Stimulated activated CD4-positive, alpha-beta T cell treated with anti-CD3 and anti-CD28 coated beads, Interleukin-4, amount 100 ng/mL, for 4 hours (primary cell): ENCODE data around the gene PYHIN1.

Experiments
- DNase-seq, 2 experiments: peaks; one replicate each; pipeline ENCODE4 v3.0.0-alpha.2; 2020

Gene PYHIN1

DNA sequence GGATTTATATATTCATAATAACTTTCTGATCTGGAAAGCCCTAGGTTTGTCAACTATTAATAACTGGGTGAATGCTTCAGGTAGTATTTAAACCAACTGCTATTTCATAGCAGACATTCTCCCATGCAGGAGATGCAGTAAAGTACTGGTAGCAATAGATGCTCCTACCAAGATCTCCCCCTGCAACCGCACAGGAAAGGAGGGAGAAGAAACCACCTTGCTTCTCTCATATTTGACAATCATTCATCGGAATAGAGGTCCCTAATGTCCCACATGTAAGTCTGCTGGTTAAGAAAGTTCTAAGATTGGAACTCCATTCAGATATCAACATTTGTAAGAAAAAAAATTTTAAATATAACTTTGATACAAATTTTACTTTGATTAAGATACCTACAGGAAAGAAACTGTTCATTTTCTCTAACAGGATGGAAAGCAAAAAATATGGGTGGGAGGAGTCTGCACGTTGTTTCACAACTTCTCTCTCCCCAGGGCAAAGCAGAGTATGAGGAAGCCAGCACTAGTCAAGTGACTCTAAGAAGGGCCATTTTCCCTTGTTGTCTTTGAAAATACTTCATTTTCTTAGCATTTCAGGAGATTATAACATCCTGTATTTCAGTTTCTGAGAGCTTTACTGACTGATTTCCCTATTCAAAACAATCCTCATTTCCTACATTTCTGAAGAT, at the start of gene PYHIN1:
Gene PYHIN1 (plus strand): TSS at position 498 of the 683 bp plus-strand sequence. CDS start 5,359 bp downstream, outside the sequence.
- peak in 1 of 2 experiments; percentile 29 for DNase-seq

DNA sequence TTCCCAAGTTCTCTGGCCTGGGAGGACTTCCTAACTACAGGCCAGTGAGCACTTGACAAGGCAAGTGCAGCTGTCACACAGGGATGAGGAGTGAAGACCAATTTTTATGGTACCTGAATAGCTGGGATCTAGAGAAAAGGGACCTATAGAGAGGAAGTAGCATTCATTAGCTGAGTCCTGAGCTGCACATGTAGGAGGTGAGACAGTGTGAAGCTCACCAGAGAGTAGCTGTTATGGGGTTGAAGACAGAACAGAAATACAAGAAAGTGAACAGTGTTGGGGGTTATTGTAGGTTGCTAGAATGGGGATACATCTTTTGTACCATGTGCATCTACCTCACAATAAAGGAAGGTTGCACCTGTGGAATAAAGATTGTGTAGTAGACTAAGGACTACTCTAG, 37.7 kb upstream of the PYHIN1 start:
- no peak for DNase-seq

DNA sequence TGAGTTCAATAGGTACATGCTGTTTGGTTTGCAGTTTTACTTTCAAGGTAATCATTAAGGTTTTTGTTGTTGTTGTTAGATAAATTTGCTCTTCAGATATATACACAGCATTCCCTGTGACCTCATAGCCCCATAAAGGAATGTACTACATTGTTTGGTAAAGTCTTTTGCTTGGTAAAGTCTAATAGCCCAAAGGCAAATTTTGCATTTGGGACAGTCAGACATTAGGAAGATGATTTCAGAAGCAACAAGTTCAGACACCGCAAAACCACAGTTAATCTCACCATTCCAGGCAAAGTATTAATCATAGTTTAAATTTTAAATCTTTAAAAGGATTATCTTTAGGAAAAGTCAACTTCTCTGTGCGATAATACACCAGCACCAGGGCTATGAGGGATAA, 32.6 kb upstream of the PYHIN1 start:
- DNase-seq, result no peak

GRCh38 chr1:158901623-158902022, 29.7 kb upstream of the PYHIN1 start:
- no peak for DNase-seq

GRCh38 chr1:158916085-158916484, 15.3 kb upstream of the PYHIN1 start:
- no peak for DNase-seq

DNA sequence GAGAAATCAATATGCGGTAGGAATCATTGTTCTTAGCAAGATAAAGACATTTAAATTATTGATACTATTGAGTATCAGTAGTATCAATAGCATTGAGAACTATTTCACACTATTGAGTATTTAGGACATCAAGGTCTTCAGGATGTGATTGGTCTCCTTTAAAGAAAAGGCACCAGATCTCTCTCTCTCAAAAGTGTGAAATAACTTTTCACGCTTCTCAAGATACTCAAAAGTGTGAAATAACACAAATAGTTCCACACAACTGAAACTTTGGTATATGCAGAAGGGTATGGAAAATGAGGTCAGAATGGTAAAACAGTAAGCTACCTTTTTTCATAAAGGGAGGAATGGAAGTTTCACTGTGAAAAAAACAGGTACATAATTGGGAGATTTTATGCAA, 6.7 kb upstream of the PYHIN1 start:
- DNase-seq, result no peak

- peak in 1 of 2 experiments; percentile 45 for DNase-seq
Observed at GRCh38 chr1:158930504-158930903, 848 bp upstream of the PYHIN1 start.

GRCh38 chr1:158932171-158932570, 819 bp downstream of the PYHIN1 start:
- no peak for DNase-seq

DNA sequence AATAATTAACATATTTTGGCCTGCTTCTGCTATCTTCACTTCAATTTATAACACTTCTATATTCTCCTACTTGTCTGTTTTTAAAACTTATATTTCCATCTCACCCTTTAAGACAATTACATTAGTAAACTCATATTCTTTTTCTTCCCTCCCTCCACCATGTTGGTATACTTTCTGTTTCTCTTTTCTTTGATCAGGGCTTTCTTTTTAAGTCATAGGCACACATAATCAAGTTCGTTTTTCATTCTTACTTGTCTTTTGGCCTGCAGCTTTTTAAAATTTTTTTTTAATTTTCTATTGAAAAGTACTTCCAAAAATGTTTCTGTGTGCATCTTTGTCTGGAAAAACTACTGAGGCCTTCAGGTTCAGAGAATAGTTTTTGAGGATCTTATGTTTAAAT, 2.3 kb downstream of the PYHIN1 start:
- DNase-seq, result no peak

GRCh38 chr1:158939180-158939579, 7.8 kb downstream of the PYHIN1 start:
- DNase-seq, result no peak

DNA sequence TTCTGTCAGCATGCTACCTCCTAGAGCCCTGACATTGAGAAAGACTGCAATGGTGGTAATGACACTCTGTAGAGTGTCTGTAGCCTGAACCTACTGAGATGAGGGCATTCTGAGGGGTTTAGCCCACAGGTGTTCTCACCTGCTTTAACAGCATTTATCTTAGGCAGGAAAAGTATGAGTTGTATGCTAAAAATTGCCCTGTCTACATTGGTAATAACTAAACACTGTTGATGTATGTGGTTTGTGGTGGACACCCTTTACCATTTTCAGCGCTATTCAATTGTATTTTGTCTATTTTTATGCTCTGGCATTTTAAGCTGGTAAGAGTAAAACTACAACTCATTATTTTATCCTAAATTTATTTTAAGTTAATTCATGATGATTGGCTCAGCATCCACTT, 10.0 kb downstream of the PYHIN1 start:
- DNase-seq, result no peak

DNA sequence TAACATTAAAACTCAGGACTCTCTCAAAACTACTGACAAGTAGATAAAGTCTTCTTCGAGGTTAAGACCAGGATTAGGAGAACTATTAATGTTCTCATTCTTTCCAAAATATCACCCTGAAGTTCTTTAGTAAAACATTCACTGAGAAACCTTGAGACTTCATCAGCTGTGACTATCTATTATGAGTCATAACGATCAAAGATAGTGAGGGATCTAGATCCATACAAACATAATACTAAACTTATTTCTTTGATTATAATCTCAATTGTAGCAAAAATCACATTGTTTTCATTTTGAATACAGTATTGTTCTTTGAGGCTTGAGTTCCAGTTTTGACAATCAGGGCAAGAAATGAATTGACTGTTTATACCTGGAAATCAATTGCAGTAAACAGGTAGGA, 11.1 kb downstream of the PYHIN1 start:
- no peak for DNase-seq

DNA sequence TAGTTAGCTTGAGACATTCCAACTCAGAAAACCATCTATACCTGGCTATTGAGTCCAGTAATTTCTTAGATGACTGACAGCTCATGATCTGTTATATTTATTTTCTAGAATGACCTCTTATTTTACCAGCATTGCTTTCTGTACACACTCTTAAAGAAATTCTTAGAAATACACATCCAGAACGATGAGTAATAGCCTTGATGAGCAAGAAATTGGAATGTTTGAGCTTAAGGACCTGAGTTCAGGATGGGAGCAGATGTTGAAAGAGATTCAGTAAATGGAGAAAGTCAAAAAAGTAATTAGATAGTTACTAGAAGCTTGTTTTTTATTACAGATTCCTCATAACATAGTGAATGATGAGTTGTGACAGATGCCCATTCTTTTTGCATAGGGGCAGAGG, 11.7 kb downstream of the PYHIN1 start:
- DNase-seq, result no peak

DNA sequence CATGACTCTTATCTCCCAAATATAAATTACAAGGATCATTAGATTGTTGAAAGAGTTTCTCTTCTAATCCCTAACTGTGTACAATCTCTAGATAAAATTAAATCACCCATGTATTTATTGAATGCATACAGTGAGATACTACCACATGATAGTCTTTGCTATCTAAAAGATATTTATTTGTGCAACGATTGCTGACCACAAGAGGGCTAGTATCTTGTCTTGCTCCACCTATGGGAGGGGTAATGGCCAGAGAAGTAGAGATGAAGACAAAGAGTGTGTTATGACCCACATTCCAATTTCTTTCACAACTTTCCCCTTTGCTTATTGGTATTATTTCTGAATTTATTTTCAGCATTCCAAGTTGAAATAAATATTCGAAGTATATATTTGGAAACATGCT, 13.7 kb downstream of the PYHIN1 start:
- DNase-seq, result no peak

DNA sequence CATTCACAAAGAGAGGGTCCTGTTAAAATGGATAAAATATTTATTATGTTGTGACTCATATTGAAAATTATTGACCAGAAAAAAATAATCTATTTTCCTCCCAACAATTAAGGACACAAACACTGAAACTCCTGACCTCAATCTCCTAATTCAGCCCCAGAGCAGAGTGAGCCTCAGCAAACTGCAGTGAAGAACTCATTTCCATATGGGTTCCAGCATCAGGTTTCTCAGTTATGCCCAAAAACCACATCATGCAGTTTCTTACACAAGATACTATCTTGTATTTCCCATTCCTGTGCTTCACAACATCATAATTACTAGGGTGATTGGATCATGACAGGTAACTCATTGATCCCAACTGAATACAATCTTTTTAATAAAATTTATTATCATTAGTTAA, 15.4 kb downstream of the PYHIN1 start:
- DNase-seq, result no peak

GRCh38 chr1:158951956-158952355, 20.6 kb downstream of the PYHIN1 start:
- no peak for DNase-seq

DNA sequence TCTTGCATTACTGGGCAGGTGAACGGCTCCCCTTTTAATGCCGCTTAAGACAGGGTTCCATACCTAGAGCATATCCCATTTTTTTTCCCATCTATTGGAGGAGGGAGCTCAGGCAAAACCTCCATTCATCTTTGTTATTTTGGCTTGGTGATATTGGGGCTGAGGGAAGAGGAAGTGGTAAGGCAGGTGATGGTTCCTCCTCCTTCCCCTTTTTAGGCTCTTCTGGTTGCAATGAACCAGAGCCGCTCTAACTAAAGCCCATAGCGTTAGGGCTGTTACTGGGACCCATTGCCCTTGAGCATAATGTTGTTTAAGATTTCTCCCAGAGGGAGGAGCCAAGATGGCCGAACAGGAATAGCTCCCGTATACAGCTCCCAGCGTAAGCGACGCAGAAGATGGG, 21.1 kb downstream of the PYHIN1 start:
- no peak for DNase-seq

DNA sequence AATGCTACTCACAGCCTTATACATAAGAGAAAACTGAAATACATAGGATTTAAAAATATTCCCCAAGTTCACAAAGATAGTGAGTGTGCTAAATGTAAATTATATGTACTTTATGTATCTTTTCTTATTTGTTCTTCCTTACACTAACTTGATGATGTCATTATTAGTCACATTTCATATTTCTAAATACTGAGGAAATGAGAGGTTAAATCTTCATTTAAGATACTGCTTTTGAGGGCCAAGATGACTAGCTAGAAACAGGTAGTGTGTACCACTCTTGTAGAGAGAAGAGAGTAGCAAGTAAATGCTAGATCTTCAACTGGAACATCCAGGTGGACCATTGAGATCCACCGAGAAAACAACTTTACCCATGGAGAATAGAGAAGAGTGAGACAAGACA, 29.8 kb downstream of the PYHIN1 start:
- DNase-seq, result no peak

DNA sequence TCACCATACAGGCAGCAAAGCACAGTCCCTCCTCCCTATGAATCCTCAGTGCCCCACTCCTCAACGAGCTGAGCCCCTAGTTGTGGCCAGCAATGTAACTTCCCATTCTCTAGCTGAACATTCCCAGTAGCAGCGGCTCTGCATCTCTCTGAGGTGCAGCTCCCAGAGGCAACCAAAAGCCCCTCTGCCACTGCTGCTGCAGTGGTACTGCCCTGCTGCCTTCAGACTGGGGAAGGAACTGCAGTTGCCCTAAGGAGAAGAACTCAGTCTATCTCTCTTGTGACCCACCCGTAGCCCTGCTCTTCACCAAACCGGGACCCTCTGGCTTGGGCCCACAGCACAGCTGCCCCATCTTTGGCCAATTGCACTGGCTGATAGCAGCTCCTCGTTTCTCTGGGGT, 31.6 kb downstream of the PYHIN1 start:
- DNase-seq, result no peak

DNA sequence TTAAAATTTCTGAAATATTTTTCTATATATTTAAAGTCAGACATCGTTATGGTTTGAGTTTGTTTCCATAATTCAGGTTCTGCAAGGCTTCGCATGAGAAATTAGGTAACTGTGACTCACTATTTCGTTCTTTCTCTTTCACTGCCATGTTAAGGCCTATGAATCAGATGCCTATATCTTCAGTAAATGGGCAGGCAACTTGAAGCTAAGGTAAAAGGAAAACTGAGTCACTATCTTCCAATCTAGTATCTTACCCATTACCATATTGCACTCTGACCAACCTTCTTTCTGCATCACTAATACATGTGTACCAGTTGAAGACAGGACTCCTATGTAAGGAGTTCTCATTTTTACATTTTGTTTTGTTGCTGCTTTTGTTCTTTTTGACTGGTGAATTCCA, 37.8 kb downstream of the PYHIN1 start:
- DNase-seq, result no peak

DNA sequence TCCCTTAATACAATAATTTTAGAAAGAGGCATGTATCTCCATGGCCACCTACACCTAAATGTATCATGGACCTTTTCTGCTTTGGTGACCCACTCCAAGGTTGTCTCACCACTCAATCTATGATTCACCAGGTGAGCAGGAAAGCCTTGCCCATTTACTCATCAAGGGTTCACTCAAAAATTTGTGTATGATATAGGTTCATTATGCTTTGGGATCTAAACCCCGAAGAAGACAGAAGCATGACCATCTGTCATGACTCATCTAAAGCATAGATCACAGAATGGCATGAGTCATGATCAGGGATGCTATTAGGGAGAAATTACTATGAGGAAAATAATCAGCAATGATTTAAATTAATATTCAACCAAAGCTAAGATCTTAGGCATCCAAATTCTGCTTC, 38.5 kb downstream of the PYHIN1 start:
- DNase-seq, result peak in 1 of 2 experiments; percentile 27

- DNase-seq, result peak in 1 of 2 experiments; percentile 19
Observed at GRCh38 chr1:158972841-158973240, 41.5 kb downstream of the PYHIN1 start.

DNA sequence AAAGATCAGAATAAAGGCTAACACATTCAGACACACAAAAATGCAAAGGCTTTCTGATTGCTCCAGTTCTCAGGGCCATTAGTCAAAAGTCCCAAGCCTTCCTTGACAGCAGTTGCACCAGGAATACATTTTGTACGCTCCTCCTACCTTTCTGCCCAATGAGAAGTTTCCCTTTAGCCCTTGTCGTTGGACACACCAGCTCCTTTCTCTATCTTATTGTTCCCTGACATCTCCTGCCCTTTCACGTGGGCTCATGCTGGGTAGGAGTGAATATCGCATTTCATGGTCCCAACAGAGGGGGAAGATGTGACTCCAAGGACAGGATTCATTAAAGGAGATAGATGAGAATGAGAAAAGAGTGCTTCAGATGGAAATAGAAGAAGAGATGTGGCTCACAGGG, 44.9 kb downstream of the PYHIN1 start:
- DNase-seq, result no peak

DNA sequence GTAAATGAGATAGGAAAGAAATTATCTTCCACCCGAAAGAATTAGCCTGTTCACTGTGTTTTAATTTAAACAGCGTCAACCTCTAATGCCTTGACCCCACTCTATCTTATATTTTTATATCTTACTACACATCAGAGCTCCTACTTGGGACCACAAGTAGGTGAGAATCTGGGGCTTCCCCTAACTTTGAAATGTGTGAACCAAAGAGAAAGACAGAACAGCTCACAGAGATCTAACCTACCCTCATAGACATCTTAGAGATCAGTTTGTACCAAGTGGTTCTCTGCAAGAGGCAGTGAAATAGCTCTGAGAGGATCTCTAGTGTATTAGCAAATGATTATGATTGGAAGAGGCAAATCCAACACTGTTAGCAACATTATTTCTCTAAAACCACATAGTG, 47.4 kb downstream of the PYHIN1 start:
- no peak for DNase-seq

GRCh38 chr1:158979229-158979628, 47.9 kb downstream of the PYHIN1 start:
- no peak for DNase-seq
